Skeletal muscle satellite cell (primary cell): Measurements from ENCODE around the gene ARHGAP45.
"Not testable (repeated sequence)": the region's sequence is repeated elsewhere in the genome, so short reads cannot be mapped to it uniquely, and the experiment has no call there.

Experiments used
- H3K27me3 ChIP-seq: 2 replicates; pipeline ENCODE4 v1.7.0; 2013; ENCODE audit warnings: low read length; ENCODE audit not compliant: control insufficient read depth, insufficient read depth
- H3K36me3 ChIP-seq: 2 replicates; pipeline ENCODE4 v1.7.0; 2013; ENCODE audit warnings: mild to moderate bottlenecking, control low read depth, low read length; ENCODE audit not compliant: insufficient read depth
- H3K4me1 ChIP-seq: 2 replicates; pipeline ENCODE4 v1.7.0; 2013; ENCODE audit warnings: low read length; ENCODE audit not compliant: control insufficient read depth, insufficient read depth
- H3K4me2 ChIP-seq: 2 replicates; pipeline ENCODE4 v1.7.0; 2013; ENCODE audit warnings: mild to moderate bottlenecking, low read length
- H3K4me3 ChIP-seq: 2 replicates; pipeline ENCODE4 v1.7.0; 2013; ENCODE audit warnings: low read length
- H3K9ac ChIP-seq: 2 replicates; pipeline ENCODE4 v1.7.0; 2013; ENCODE audit warnings: mild to moderate bottlenecking, low read depth, low read length, moderate library complexity
- H3K9me3 ChIP-seq: replicated peaks from 2 replicates; pipeline ENCODE4 v1.7.0; 2013; ENCODE audit warnings: mild to moderate bottlenecking, control low read depth, low read length

ARHGAP45 gene

GRCh38 chr19:1125601-1126467 lies 58.9 kb downstream of the ARHGAP45 start:
- H3K9ac ChIP-seq = peak overlapping the region; percentile 67

GRCh38 chr19:1126984-1127760 lies 60.2 kb downstream of the ARHGAP45 start:
- Histone ChIP-seq H3K9ac (peak overlapping the region; percentile 67), H3K4me2 (no peak overlapping the region), H3K9me3 (no peaks in the 10 kb centered on the region), H3K4me1 (peaks cover 42% of the 10 kb centered on the region), H3K4me3 (no peak overlapping the region), H3K36me3 (peaks cover 57% of the 10 kb centered on the region), H3K27me3 (no peaks in the 10 kb centered on the region)

More at GRCh38 chr19:1125601-1126467, 58.9 kb downstream of the ARHGAP45 start:
- peaks cover 69% of the 10 kb centered on the region for H3K36me3 ChIP-seq
- H3K27me3 ChIP-seq = no peaks in the 10 kb centered on the region
- H3K4me2 ChIP-seq = peak overlapping the region; percentile 44
- no peaks in the 10 kb centered on the region for H3K9me3 ChIP-seq
- H3K4me1 ChIP-seq = peaks cover 38% of the 10 kb centered on the region
- no peak overlapping the region for H3K4me3 ChIP-seq

- H3K9ac ChIP-seq = no peak overlapping the region
- H3K36me3 ChIP-seq = peaks cover 50% of the 10 kb centered on the region
- H3K4me3 ChIP-seq = no peak overlapping the region
- no peaks in the 10 kb centered on the region for H3K9me3 ChIP-seq
- peaks cover 51% of the 10 kb centered on the region for H3K4me1 ChIP-seq
- no peaks in the 10 kb centered on the region for H3K27me3 ChIP-seq
- H3K4me2 ChIP-seq = no peak overlapping the region
Observed at GRCh38 chr19:1128106-1128505, 61.1 kb downstream of the ARHGAP45 start.

- Histone ChIP-seq H3K4me1 (peaks cover 56% of the 10 kb centered on the region), H3K36me3 (peaks cover 45% of the 10 kb centered on the region)
- H3K4me2 ChIP-seq, H3K9me3 ChIP-seq, H3K4me3 ChIP-seq, H3K27me3 ChIP-seq, H3K9ac ChIP-seq: not testable (repeated sequence)
Observed at GRCh38 chr19:1129084-1129483, 62.1 kb downstream of the ARHGAP45 start.

DNA sequence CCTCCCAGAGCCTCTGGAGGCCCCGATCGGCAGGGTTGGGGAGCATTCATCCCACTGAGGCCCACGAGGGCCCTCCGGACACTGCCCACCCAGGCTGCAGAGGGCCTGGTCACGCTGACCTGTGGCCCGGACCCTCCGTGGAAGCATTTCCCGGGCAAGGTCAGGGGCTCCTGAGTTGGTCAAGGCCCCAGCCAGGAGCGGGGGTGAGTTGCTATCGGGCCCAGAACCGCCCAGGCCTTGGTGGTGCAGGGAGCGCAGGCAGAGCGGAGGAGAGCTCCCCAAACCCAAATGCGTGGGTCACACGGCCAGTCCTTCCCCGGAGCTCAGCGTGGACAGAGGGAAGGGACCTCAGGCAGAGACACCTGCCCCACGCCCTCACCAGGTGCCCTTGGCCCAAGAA lies 62.6 kb downstream of the ARHGAP45 start:
- H3K9me3 ChIP-seq = no peaks in the 10 kb centered on the region
- H3K4me3 ChIP-seq = no peak overlapping the region
- no peak overlapping the region for H3K9ac ChIP-seq
- peak overlapping the region; percentile 91 for H3K4me2 ChIP-seq
- no peaks in the 10 kb centered on the region for H3K27me3 ChIP-seq
- H3K36me3 ChIP-seq = peaks cover 45% of the 10 kb centered on the region
- peaks cover 59% of the 10 kb centered on the region for H3K4me1 ChIP-seq

DNA sequence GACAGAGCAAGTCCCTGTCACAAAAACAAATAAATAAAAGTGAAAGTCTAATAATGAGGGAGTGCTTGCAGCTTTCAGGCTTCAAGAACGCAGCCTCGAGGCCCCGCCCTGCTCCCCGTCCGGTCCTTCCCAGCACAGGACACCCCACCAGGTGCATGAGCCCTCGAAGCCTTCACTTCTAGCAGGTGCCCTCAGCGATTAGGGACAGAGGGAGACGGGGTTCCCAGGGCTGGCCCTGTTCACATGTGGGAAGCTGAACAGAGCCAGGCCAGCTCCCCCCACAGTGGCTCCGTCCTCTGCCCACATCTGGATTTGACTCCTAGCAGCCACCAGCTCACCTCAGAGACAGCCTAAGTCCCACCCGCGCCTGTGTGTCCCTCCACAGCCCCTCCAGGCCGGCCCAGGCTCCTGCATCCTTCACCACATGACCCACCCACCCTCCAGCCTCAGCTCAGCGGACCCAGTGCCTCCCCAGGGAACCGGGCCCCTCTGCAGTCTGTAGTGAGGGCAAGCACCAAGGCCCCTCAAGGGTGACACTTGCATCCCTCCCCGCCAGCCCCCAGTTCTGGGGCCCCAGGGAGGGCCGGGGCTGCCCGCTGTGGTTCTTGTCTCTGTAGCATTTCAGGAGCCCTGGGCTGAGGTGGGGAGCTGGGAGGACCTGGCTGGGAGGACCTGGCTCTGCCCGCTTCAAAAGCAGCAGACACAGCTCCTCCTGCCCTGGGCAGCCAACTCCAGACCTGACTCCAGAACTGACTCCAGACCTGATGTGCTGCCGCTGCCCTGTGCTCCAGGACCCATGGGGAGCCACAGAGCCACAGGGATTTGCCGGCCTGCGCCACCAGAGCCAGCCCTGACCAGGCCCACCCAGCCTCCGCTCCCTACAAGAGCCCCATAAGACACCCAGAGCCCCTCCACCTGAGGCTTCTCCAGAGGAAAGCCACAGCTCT lies 64.1 kb downstream of the ARHGAP45 start:
- Histone ChIP-seq H3K4me1 (peaks cover 53% of the 10 kb centered on the region), H3K36me3 (peaks cover 38% of the 10 kb centered on the region), H3K4me2 (peak overlapping the region; percentile 91), H3K9me3 (no peaks in the 10 kb centered on the region), H3K4me3 (peak overlapping the region; percentile 83), H3K27me3 (no peaks in the 10 kb centered on the region), H3K9ac (peak overlapping the region; percentile 99)

GRCh38 chr19:1131718-1132551 lies 65.0 kb downstream of the ARHGAP45 start:
- Histone ChIP-seq H3K36me3 (peaks cover 31% of the 10 kb centered on the region), H3K4me3 (peak overlapping the region; percentile 83), H3K4me2 (peak overlapping the region; percentile 91), H3K4me1 (peaks cover 44% of the 10 kb centered on the region), H3K27me3 (no peaks in the 10 kb centered on the region), H3K9me3 (no peaks in the 10 kb centered on the region), H3K9ac (peak overlapping the region; percentile 99)

GRCh38 chr19:1132552-1133383 lies 65.8 kb downstream of the ARHGAP45 start:
- Histone ChIP-seq H3K36me3 (peaks cover 23% of the 10 kb centered on the region), H3K27me3 (no peaks in the 10 kb centered on the region), H3K9ac (peak overlapping the region; percentile 99), H3K4me2 (peak overlapping the region; percentile 91), H3K9me3 (no peaks in the 10 kb centered on the region), H3K4me3 (peak overlapping the region; percentile 83), H3K4me1 (peaks cover 37% of the 10 kb centered on the region)

DNA sequence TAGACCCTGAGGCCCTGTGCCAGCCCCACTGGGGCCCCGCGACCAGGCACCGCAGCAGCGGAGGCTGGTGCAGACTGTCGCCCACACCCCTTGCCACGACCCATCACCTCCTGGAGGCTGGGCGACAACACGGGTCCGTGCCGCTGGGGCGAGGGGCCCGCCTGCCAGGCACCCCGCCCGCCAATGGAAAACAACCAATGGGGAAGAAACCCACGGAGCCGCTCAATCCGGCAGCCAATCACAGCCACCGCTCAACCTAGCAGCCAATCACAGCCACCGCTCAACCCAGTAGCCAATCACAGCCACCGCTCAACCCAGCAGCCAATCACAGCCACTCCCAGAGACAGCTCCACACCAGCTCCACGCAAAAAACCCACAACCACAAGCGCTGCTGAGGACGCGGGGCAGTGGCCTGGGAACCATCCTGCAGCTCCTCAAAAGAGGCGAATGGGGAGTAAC lies 66.5 kb downstream of the ARHGAP45 start:
- Histone ChIP-seq H3K4me1 (peaks cover 34% of the 10 kb centered on the region), H3K4me2 (no peak overlapping the region)

GRCh38 chr19:1134431-1134830 lies 67.5 kb downstream of the ARHGAP45 start:
- no peaks in the 10 kb centered on the region for H3K27me3 ChIP-seq
- no peaks in the 10 kb centered on the region for H3K9me3 ChIP-seq
- no peak overlapping the region for H3K4me3 ChIP-seq
- no peak overlapping the region for H3K9ac ChIP-seq
- H3K36me3 ChIP-seq = peaks cover 21% of the 10 kb centered on the region
- H3K4me1 ChIP-seq = peaks cover 34% of the 10 kb centered on the region
- H3K4me2 ChIP-seq = no peak overlapping the region

More for the DNA sequence above, 66.5 kb downstream of the ARHGAP45 start:
- Histone ChIP-seq H3K9ac (no peak overlapping the region), H3K9me3 (no peaks in the 10 kb centered on the region), H3K27me3 (no peaks in the 10 kb centered on the region), H3K36me3 (peaks cover 19% of the 10 kb centered on the region), H3K4me3 (no peak overlapping the region)
